Osteoblast (primary cell): ENCODE results near the gene LRRC2. TPM values are rescaled to one million over a fixed set of nuclear protein-coding genes. Genes with fewer than 3 reads are reported as not detected.

ENCODE experiments used
- DNase-seq: peaks from one replicate; pipeline ENCODE4 v3.0.0; 2011; ENCODE audit warnings: low spot score, mixed read lengths; ENCODE audit not compliant: insufficient read length; ENCODE audit errors: missing footprints
- H2AFZ ChIP-seq: 2 replicates; pipeline ENCODE4 v1.6.0; 2011; ENCODE audit warnings: mild to moderate bottlenecking, low read length
- H3K27ac ChIP-seq: 2 replicates; pipeline ENCODE4 v1.5.1; 2011; ENCODE audit warnings: mild to moderate bottlenecking, low read depth, low read length, moderate library complexity
- H3K27me3 ChIP-seq: 2 replicates; pipeline ENCODE4 v1.6.0; 2012; ENCODE audit warnings: mild to moderate bottlenecking, control low read depth, inconsistent platforms, low read length, moderate library complexity; ENCODE audit not compliant: insufficient read depth
- H3K36me3 ChIP-seq: 2 replicates; pipeline ENCODE4 v1.5.1; 2011; ENCODE audit warnings: mild to moderate bottlenecking, low read length, control low read depth, moderate library complexity; ENCODE audit not compliant: insufficient read depth
- H3K4me1 ChIP-seq: 2 replicates; pipeline ENCODE4 v1.5.1; 2011; ENCODE audit warnings: mild to moderate bottlenecking, low read length, control low read depth, moderate library complexity; ENCODE audit not compliant: insufficient read depth
- H3K4me2 ChIP-seq: 2 replicates; pipeline ENCODE4 v1.6.0; 2011; ENCODE audit warnings: mild to moderate bottlenecking, low read length; ENCODE audit not compliant: insufficient read depth
- H3K4me3 ChIP-seq: fragments of 200-600 bp; sonication (generic); 3 replicates; pipeline ENCODE4 v1.5.1; 2012; ENCODE audit warnings: mild to moderate bottlenecking, low read length, inconsistent platforms; ENCODE audit not compliant: insufficient read depth
- H3K79me2 ChIP-seq: 2 replicates; pipeline ENCODE4 v1.6.0; 2012; ENCODE audit warnings: mild to moderate bottlenecking, low read length, control low read depth, inconsistent platforms; ENCODE audit not compliant: insufficient read depth
- H3K9me3 ChIP-seq: 2 replicates; pipeline ENCODE4 v1.5.1; 2011; ENCODE audit warnings: low read depth, low read length, control low read depth
- H4K20me1 ChIP-seq: 2 replicates; pipeline ENCODE4 v1.6.0; 2012; ENCODE audit warnings: mild to moderate bottlenecking, low read length, control low read depth; ENCODE audit not compliant: insufficient read depth
- total RNA-seq: library from RNA; depleted of rRNA; stranded (reverse); fragments of >200 nt; gene quantifications from 2 replicates; pipeline ENCODE4 v1.2.3, GENCODE V29; 2012
- TF ChIP-seq, protein P1 (sequence below): IDR thresholded peaks from 2 replicates; pipeline ENCODE4 v1.5.1; 2011; ENCODE audit warnings: mild to moderate bottlenecking, low read depth, low read length, moderate library complexity; ENCODE audit errors: extremely low read depth

LRRC2 gene
- total RNA-seq, 1 donor: 5.1 TPM

DNA sequence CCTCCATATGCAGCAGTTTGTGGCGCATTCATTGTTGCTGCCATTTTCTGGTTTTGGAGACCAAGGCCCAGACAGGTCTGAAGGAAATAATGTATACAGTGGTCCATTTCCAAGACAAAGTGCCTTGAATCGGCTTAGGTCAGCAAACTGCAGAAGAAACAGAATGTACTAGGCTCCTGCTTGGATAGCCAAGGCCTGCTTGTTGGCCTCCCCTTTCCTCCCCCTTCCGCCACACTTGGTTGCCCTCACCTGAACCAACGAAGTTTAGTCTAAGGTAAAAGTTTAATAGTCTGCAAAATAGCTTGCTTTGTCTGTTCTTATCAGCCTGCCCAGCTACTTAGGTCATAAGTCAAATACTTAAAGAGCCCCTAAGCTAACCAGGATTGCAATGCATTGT is 80.3 kb downstream of the LRRC2 start:
- Histone ChIP-seq H3K27ac (no peak overlapping the region), H2AFZ (no peak overlapping the region), H3K4me1 (peaks cover 27% of the 10 kb centered on the region), H4K20me1 (no peaks in the 10 kb centered on the region), H3K9me3 (no peaks in the 10 kb centered on the region), H3K4me3 (no peak overlapping the region), H3K36me3 (no peaks in the 10 kb centered on the region), H3K27me3 (peaks cover 11% of the 10 kb centered on the region), H3K4me2 (no peak overlapping the region), H3K79me2 (no peaks in the 10 kb centered on the region)
- TF ChIP-seq, protein P1, sequence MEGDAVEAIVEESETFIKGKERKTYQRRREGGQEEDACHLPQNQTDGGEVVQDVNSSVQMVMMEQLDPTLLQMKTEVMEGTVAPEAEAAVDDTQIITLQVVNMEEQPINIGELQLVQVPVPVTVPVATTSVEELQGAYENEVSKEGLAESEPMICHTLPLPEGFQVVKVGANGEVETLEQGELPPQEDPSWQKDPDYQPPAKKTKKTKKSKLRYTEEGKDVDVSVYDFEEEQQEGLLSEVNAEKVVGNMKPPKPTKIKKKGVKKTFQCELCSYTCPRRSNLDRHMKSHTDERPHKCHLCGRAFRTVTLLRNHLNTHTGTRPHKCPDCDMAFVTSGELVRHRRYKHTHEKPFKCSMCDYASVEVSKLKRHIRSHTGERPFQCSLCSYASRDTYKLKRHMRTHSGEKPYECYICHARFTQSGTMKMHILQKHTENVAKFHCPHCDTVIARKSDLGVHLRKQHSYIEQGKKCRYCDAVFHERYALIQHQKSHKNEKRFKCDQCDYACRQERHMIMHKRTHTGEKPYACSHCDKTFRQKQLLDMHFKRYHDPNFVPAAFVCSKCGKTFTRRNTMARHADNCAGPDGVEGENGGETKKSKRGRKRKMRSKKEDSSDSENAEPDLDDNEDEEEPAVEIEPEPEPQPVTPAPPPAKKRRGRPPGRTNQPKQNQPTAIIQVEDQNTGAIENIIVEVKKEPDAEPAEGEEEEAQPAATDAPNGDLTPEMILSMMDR: no peak
- DNase-seq: no peak

GRCh38 chr3:46484911-46485778 is 81.0 kb downstream of the LRRC2 start:
- no peak overlapping the region for H2AFZ ChIP-seq
- no peak overlapping the region for H3K27ac ChIP-seq
- no peak overlapping the region for H3K4me3 ChIP-seq
- no peaks in the 10 kb centered on the region for H4K20me1 ChIP-seq
- H3K9me3 ChIP-seq: no peaks in the 10 kb centered on the region
- H3K27me3 ChIP-seq: peaks cover 17% of the 10 kb centered on the region
- no peaks in the 10 kb centered on the region for H3K36me3 ChIP-seq
- peaks cover 21% of the 10 kb centered on the region for H3K4me1 ChIP-seq
- DNase-seq: peak; percentile 74
- TF ChIP-seq, protein P1: no peak
- no peak overlapping the region for H3K4me2 ChIP-seq
- no peaks in the 10 kb centered on the region for H3K79me2 ChIP-seq

DNA sequence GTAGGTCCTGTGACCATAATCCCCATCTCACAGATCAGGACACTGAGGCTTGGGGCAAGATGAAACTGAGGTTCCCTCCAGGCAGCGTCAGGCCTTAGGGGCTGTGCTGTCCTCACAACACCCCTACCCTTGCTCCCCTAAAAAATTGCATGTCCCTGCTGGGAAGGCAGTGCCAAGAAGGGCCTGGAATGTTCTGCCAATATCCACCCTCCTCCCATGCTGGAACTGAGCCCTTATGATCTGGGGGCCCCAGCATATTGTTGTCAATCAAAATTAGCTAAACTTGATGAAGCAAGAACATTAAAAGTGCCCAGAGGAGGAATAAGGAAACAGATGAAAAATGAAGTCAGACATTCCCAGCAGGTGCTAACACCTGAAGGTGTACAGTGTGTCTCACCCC is 81.7 kb downstream of the LRRC2 start:
- TF ChIP-seq, protein P1: no peak
- DNase-seq: no peak
- no peak overlapping the region for H3K4me3 ChIP-seq
- no peaks in the 10 kb centered on the region for H3K79me2 ChIP-seq
- H2AFZ ChIP-seq: no peak overlapping the region
- H3K4me2 ChIP-seq: no peak overlapping the region
- H3K27me3 ChIP-seq: peaks cover 19% of the 10 kb centered on the region
- H3K9me3 ChIP-seq: no peaks in the 10 kb centered on the region
- H3K27ac ChIP-seq: no peak overlapping the region
- H3K36me3 ChIP-seq: no peaks in the 10 kb centered on the region
- H4K20me1 ChIP-seq: no peaks in the 10 kb centered on the region
- peaks cover 14% of the 10 kb centered on the region for H3K4me1 ChIP-seq

DNA sequence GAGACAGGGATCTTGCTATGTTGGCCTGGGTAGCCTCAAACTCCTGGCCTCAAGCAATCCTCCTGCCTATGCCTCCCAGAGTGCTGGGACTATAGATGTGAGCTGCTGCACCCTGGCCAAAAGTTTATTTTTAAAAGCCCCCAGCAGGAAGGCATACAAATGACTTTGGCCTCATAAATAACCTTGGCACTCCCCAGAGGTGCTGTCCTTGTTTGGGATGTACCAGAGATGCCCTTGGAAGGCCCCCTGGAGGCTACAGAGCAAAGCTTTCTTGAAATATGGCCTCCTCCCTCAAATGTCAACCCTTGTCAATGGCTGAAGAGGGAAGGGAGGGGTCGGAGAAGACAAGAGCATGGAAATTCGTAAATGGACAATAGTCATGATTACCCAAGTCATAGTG is 82.3 kb downstream of the LRRC2 start:
- Histone ChIP-seq H4K20me1 (no peaks in the 10 kb centered on the region), H3K4me3 (no peak overlapping the region), H3K79me2 (no peaks in the 10 kb centered on the region), H3K36me3 (no peaks in the 10 kb centered on the region), H3K4me2 (no peak overlapping the region), H3K9me3 (no peaks in the 10 kb centered on the region), H2AFZ (no peak overlapping the region), H3K27me3 (peaks cover 25% of the 10 kb centered on the region), H3K27ac (no peak overlapping the region), H3K4me1 (peaks cover 8% of the 10 kb centered on the region)
- TF ChIP-seq, protein P1: no peak
- DNase-seq: no peak
